Stimulated activated CD8-positive, alpha-beta memory T cell treated with anti-CD3 and anti-CD28 coated beads, Interleukin-7, amount 100 ng/mL, for 48 hours (primary cell): ENCODE measurements around the gene GALNT9.

Experiments used
- DNase-seq, 2 donors: peaks; one replicate each; pipeline ENCODE4 v3.0.0-alpha.2; 2020; ENCODE audit warnings: low read depth in 1 of 2; ENCODE audit errors: extremely low read depth in 1 of 2

Gene GALNT9

DNA sequence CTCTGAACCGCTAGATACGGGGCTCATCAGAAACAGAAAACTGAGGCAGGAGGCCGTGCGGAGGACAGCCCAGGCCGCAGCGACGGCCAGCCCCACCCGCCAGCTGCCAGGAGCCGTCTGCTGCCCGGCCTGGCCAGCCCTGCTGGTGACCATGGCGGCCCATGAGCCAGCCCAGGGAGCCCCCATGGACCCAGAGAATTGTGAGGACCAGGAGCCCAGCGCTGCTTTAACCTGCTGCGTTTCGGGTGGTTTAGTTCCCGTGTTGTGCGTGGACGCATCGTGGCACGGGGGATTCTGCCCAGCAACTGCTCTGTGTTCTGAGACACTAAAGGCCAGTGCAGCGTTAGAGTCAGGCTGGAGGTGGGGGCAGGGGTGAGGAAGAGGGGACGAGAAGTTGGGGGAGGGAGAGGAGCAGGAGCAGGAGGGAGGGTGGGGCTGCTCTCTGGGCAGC lies 140.9 kb downstream of the GALNT9 start:
- DNase-seq = no peak

DNA sequence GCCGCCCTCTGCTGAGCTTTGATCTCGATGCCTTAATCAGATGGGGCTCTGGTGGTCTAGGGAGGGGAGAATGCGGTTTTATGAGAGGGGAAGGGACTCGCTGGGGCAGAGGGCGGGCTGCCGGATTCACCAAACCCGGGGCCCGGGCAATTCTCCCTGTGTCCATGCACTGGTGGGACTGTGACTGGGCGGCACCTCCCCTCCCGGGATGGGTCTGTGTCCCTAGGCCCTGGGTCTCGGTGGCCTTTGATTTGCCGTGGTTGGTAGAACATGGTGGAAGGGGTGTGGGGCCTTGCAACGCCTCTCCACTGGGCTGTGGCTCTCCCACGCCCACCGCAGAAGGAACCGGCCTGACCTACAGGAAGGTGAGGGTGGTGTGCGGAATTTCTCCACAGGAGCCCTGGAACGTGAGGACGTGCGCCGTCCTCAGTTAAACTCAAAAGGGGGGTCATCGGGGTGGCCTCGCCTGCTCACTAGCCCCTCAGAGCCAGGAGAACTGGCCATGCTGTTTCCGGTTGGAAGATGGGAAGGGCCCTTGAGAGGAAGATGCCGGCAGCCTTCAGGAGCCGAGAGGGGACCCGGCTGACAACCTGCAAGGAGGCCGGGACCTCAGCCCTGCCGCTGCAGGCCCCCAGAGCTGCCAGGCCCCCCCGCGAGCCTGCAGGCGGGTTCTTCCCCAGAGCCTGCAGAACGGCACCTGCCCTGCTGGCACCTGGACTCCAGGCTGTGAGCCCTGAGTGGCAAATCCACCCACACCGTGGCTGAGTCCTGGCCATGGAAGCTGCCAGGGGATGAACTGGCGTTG lies 141.5 kb downstream of the GALNT9 start:
- no peak for DNase-seq

DNA sequence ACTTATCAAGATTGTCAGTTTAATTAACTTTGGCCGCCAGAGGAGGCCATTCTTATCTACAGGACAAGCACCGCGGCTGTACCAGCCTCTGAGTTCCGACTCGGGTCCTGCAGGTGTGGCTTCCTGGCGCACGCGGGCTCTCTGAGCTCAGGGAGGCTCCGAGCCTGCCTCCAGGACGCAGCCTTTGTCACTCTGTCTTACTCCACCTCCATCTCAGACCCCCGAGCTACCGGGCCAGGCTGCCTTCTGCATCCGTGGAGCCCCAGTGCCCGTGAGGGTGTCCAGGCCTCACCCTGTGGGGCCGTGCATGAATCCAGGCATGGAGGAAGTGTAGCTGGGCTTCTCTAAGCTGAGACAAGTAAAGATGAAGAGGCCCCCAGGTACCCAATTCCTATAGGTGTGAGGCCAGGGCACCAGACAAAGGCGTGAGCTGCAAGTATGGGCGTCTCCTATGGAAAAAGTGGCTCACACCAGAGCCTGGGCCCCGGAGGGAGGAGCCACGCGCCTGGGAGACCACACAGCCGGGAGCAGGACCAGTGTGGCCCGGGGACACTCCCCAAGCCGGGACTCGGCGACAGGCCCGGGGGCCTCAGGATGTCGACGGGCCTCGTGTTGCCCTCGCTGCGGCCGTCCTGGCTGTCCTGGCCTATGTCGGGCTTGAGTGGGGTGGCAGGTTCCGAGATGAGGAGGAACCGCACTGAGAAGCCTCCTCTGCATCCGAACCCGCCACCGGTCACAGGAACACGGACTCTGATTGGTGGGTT lies 142.3 kb downstream of the GALNT9 start:
- DNase-seq = no peak

DNA sequence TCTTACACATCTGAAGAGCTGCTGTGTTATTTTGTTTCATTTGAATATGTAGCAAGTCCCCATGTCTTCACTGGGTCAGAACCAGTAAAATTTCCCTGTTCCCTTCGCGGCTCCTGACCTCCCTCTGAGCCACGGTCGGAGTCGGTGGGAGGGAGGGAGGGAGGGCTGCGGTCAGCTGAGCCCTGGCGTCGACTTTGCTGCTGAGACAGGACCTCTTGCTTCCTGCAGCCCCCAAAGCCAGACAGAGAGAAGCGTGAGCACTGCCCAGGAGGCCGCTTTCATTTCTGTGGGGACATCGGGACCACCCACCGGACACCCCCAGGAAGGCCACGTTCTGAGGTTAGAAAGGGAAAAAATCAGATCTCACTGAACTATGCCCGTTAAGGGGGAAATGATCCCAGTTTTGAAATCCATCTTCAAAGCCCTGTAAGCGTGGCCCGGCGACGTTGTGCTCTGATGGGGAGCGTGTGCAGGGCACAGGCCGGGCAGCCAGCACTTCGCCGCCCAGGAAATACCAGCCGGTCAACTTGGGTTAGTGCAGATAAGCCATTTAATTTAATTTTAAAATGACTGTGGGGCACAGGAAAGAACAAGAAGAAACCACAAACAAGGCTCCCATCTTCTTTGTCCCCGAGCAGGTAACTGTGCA lies 143.1 kb downstream of the GALNT9 start:
- DNase-seq = no peak

DNA sequence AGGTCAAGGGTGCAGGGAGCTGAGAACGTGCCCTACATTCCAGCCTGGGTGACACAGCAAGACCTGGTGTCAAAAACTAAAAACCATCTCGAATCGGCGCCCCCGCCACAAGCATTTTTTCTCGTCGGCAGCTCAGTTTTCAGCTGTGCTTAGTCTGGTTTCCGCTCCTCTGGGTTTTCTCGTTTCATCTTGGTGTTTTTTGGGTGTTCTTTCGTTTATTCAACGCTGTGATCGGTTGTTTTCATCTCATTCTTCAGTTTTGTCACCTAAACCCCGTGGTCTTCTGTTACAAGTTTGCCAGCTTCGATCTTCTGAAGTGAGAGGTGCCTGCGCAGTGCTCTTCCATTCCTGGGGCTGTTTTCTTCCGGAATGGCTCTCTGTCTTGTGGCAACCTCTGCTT lies 143.7 kb downstream of the GALNT9 start:
- DNase-seq = no peak

DNA sequence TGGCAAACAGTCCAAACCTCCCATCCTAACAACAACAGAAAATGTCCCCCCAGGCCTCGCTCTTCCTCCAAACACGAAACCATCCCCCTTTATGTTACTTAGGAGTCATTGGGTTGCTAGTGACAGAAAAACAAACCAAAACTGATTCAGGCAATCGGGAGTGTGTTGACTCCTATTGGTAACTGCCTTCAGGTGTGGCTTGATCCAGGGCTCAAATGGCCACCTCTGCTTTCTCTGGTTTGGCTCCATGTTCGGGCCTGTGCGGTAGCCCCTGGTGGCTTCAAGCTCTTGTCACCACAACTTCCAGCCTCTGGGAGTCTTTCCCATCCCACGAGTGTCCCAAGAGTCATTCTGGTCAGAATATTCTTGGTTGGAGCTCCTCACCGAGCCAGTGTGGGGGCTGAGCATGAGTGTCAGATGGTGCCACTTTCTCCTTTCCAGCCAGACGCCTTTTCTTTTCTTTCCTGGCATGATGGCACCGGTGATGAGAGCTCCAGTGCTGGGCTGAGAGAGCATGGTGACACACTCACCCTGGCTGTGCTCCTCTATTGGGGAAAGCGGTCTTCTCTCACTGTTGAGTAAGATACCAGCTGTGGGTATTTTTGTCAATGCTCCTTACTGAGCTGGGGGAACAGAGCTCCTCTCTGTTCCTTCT lies 146.6 kb downstream of the GALNT9 start:
- DNase-seq = no peak

DNA sequence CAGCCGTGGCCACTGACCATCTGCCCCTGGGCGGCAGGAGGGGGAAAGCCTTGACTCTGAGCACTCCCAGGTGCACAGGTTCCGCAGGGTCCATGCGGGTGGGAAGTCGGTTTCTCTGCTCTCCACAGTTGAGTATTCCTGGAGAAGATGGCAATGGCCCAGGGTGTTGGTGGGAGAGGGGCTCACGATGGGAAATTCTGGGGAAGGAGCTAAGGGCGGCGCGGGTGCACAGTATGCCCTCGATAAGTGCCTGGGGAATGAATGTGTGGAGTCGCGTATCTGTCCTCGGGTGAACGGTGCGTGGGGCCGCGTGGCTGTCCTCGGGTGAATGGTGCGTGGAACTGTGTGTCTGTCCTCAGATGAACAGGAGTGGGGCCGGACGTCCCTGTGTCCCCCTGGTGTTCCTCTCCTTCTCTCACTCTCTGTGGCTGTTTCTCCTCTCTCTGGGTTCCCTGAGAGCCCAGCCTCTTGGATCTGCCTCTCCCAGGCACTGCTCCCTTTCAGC lies 147.1 kb downstream of the GALNT9 start:
- DNase-seq = no peak

DNA sequence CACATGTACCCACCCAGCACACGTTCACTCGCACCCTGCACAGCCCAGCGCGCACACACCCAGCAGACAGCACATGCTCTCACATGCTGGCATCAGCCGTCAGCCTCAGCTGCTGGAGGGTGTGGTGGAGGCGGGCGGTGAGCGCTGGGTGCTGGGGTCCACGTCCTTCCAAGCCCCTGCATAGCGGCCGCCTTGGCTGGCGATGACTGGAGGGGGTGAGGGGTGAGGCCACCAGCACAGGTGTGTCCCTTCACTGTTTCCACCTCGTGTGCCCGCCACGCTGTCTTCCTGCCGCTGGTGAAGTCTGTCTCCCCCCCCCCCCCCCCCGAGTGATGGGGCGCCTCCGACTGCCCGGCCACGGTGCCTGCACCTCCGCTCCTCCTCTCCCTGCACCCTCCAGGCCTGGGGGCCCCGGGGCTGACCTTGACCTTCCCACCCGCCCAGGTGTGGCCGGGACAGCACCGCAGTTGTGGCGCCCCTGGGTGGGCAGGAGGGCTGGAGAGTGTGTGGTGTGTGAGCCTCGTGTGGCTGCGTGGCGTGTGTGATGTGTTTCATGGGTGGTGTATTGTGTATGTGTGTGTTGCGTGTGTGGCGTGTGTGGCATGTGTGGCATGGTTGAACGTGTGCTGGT lies 147.7 kb downstream of the GALNT9 start:
- no peak for DNase-seq

DNA sequence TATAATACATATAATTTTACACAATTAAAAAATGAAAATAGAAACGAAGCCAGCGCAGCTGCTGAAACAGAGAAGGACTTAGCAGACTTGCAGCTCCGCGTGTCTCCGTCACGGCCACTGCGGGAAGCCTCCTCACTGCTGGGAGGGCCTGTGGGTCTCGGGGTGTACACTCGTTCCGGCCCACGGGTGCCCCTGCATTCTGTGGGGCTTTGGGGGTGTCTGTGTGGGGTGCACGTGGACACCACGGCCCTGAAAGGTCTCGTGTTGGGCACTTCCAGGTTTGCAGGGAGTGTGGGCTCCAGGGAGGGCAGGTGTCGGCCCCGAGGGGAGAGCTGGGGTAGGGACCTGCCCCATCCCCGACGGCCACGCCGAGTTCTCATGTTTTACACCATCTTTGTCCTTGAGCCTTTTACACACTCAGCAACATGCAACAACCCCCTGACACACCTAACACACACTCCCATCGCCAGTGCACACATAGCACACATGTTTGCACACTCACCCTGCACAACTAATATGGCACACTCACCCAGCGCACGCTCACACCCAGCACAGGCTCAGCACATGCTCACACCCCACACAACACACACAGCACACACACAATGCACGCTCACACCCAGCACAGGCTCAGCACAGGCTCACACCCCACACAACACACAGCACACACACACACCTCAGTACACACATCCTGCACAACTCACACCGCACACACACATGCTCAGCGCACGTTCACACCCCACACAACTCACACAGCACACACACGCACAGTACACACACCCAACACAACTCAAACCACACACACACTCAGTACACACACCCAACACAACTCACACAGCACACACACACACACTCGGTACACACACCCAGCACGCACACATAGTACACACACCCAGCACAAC lies 148.5 kb downstream of the GALNT9 start:
- no peak for DNase-seq

DNA sequence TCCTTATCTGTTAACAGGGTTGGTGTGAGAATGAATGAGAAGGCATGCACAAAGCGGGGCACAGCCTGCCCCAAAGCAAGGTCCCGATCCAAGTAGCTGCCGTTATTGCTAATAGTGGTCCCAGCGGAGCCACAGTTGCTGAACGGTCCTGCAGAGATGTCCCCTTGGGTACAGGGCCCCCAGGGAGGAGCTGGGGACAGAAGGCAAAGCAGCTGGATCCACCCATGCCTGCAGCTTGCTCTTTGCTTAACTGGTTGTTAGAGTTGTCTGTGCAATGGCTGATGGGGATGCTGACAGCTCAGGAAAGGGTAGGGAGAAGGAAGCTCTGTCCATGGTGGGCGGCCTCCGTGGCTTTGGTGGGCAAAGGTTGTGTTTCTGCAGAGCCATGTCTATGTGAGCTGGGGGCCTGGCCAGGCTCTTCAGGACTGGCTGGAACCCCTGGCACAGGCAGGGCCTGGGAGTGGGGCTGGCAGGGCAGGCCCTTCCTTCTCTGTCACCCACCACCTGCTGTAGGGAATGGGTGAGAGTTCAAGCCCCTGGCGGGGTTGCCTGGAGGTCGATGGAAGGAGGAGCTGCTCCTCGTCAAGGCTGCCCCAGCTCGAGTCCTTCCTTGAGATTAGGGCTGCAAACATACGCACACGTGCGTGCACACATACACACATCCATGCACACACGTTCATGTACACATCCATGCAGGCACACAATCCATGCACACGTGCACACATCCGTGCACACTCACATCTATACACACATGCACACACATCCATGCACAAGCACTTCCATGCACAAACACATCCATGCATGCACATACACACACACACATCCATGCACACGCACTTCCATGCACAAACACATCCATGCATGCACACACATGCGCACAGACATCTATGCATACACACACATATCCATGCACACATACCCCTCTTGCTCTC lies 149.7 kb downstream of the GALNT9 start:
- DNase-seq = no peak

DNA sequence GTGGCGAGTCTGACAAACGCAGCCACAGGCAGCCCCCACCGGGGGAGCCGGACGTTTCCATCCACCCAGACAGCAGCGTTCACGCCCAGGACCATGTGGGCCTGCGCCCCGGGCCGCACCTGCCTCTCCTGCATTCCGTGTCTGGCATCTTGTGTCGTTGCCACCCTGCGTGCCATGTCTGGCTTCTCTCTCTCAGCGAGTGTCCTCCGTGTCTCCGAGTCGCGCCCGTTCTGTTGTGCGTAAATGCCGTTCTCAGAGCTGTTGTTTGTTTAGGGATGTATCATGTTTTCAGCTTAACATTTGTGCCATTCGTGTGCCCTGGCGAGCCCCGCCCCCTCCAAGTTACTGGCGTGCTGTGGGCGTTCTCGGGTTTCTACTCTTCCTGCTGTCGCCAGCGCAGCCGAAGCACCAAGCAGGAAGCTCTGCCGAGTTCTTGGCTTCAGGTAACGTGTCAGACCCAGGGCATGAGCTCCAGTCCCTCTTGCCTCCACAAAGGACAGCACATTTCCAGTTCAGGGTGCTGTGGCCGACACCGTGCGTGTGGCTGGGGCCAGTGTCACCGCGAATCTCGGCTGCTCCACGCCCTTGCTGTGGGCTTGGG lies 150.5 kb downstream of the GALNT9 start:
- DNase-seq = no peak

DNA sequence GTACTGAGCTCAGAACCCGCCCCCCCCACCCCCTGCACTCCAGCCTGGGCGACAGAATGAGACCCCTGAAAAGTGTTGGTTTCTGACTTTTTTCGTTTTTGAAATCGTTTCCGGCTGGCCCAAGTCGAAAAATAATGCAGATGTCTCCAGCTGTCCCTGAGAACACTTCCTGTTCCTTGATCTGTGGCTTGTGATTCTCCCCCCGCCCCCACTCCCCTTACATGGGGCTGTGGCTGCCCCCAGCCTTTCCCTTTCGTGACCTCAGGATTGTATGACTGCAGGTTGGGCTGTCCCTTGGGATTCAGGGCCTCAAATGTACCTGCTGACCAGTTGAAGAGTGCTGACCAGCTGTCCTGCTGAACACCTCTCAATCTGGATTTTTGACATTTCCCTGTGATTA lies 151.1 kb downstream of the GALNT9 start:
- no peak for DNase-seq

DNA sequence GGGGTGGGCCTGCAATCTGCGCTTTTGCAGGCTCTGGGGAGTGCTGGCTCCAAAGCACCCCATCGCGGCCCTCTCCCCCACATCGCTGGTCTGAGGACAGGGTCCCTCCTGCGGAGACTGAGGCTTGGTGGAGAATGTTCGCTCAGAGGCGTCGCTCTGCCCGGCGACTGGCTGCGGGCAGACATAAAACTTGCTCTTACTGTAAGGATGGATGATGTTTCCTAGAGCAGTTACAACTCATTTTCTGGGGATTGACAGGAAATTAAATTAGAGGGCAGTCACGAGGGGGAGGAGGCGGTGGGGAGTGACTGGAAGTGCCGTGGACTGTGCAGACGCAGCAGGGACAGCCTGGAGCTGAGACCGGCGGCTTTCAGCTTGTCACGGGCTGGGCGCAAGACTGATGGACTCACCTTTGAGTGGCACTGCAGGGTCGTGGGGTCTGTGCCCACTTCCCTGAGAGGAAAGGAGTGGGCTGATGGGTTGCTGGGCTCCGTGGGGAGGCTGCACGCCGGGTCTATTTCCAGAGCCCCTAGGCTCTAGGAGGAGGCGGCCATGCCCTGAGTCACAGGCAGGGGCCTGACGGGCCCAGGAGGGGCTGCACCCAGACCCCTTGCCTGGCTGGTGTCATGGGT lies 152.4 kb downstream of the GALNT9 start:
- no peak for DNase-seq

DNA sequence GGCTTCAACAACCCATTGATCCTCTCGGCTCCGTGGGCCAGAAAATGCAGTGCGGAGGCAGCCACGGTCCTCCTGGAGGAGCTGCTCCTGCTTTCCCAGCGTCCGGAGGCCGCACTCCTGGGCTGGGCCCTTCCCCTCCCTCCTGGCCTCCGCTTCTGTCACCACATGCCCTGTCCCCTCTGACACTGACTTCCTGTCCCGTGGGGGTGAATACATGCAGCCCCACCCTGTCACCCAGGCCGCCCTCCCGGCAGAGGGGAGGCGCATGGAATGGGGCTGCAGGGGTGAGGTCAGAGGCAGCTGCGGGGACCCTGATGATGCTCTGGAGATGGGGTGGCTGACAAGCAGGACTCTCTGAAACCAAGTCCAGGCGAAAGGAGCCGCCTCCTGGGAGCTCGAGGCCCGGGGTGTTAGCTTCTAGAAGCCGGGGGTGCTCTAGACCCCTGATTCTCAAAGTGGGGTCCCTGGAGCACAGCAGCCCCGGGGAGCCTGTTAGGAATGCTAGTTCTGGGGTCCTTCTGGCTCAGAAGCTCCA lies 152.9 kb downstream of the GALNT9 start:
- no peak for DNase-seq

DNA sequence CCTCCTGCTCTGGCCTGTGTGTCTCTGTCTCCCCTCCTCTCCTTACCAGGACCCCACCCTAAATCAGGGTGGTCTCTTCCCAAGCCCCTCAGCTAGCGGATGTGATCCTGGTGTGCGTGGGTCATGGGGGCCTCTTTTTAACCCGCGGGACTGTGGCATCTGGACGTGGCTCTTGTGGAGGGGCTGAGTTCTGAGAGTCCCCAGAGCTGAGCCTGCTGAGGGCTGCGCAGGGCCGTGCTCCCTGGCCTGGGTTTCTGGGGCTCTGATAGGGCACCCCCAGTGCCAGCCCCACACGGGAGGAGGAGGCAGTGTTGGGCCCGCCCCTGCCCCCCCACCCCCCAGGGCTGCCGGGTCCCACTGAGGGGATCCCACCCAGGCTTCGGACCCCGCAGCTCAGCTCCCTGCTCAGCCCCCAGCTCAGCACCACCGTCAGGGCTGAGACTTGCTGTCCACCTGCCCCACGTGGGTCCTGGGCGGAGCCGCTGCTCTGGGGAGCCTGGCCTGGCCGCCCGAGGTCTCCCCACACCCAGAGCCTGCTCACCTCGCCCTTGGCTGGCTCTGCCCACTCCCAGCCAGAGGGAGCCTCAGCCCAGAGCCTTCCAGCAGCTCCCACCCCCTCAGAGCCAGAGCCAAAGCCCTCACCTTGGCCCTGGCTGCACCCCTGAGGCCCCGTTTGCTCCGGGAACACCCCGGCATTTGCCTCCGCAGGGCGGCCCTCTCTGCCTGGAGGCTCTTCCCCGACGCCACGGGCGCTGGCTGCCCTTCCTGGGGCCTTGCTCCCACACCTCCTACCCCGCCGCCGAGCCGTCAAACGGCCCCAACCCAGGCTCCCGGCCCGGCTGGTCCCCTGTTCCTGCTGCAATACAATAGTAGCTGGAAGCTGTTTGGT lies 153.6 kb downstream of the GALNT9 start:
- no peak for DNase-seq

DNA sequence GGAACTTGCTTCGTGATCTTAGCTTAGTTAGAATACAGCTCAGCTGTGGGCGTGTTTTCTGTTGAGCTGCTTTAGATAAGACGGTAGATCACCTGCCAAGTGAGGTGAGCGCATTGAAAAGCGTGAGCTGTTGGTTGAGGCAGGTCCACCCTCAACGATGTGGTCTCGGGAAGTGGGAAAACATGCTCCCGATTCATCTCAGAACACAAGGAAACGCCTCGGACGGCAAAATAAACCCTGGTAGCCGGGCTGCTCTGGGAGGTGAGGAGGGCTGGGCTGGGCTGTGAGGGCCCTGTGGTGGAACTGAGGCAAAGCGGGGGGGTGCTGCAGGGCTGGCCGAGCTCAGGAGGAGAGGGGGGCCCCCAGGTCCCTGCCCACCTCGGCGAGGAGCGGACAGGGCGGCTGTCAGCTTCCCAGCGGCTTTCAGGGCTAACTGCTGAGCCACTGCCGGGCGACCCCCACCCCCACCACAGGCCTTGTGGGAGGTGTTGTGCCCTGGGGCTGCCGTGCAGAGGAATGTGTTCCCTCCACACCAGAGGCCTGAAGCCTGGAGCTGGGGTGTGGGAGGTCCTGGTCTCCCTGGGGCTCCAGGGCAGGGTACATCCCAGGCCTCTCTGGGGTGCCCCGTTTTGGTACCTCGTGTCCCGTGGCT lies 154.4 kb downstream of the GALNT9 start:
- DNase-seq = no peak
